ENCODE results near the gene SLC9A9. TPM values are rescaled to one million over a fixed set of nuclear protein-coding genes. Genes with fewer than 3 reads are reported as not detected.
A peak's percentile ranks its signal among the peaks of the same experiment; 100 is the strongest.
"Not testable (repeated sequence)": the region's sequence is repeated elsewhere in the genome, so short reads cannot be mapped to it uniquely, and the experiment has no call there.

SLC9A9 gene
- total RNA-seq, 6 experiments from 2014 or later: 1.3 to 6.3 (median 3.0) TPM

DNA sequence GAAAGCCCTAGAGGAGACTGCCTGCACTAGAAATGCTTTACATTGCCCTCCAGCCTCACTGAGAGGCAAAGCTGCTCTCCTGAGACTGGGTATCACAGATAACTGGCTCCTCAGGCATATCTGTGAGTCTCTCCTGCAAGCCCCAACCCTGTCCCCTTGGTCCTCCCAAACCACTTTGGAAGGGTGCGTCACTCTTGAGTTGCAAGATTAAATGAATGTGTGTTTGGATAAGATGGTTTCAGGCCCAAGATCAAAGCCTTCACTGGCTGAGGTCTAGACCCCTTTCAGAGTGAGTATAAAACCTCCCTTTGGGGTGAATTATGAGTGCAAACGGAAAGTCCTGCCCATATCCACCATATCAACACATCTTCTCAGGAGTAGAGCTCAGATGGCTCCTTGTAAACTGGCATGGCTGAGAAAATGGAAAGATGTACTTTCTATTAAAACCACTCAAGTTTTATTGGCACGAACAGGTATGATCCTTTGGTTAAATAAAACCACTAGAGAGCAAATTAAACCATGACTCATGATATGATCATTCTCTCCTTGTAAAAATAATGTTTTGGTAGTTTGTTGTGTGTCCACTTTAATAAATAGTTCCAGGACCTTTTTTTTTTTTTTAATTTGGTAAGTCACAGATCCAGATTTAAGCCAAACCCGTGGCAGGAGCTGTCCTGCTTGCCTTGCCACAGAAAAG is 564.7 kb downstream of the SLC9A9 start:
- intact Hi-C loops (cut with DNase I): no loop called here
- ATAC-seq: no peak
- no peak for TF ChIP-seq POLR2A (IDR thresholded peaks at IDR 0.05)
- TF ChIP-seq, protein P1, sequence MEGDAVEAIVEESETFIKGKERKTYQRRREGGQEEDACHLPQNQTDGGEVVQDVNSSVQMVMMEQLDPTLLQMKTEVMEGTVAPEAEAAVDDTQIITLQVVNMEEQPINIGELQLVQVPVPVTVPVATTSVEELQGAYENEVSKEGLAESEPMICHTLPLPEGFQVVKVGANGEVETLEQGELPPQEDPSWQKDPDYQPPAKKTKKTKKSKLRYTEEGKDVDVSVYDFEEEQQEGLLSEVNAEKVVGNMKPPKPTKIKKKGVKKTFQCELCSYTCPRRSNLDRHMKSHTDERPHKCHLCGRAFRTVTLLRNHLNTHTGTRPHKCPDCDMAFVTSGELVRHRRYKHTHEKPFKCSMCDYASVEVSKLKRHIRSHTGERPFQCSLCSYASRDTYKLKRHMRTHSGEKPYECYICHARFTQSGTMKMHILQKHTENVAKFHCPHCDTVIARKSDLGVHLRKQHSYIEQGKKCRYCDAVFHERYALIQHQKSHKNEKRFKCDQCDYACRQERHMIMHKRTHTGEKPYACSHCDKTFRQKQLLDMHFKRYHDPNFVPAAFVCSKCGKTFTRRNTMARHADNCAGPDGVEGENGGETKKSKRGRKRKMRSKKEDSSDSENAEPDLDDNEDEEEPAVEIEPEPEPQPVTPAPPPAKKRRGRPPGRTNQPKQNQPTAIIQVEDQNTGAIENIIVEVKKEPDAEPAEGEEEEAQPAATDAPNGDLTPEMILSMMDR (IDR thresholded peaks at IDR 0.05): no peak
- 71% methylated on average over 4 of the region's 4 CpGs for WGBS (ENCODE audit: insufficient coverage, low coverage, low lambda C conversion rate, missing lambda C conversion rate)
- no peak for DNase-seq
- Histone ChIP-seq H3K4me1 (no peaks in the 10 kb centered on the region), H3K4me3 (no peak overlapping the region), H3K27me3 (no peaks in the 10 kb centered on the region), H3K27ac (no peak overlapping the region), H3K9me3 (no peaks in the 10 kb centered on the region), H3K36me3 (no peaks in the 10 kb centered on the region)

DNA sequence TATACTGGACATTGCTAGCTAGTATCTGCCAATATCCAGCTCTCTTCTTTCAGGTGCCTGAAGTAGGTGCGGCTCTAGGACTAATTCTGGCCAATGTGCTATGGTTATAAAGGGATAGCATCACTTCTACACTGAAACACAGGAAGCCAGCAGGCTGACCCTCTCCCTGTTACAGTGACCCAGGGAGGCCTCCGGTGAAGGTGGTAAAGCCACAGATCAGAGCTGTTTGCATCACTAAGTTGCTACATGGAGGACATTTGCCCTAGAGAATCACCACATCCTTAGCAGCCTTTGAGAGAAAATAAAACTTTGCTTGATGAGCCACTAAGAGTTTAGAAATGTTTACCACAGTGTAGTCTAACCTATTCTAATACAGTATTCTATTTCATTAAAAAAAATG is 567.3 kb downstream of the SLC9A9 start:
- TF ChIP-seq, protein P1 (IDR thresholded peaks at IDR 0.05): no peak
- TF ChIP-seq POLR2A (IDR thresholded peaks at IDR 0.05): no peak
- H3K27me3 ChIP-seq: no peaks in the 10 kb centered on the region
- H3K9me3 ChIP-seq: no peaks in the 10 kb centered on the region
- 67% methylated on average over 1 of the region's 2 CpGs for WGBS (ENCODE audit: insufficient coverage, low coverage, low lambda C conversion rate, missing lambda C conversion rate)
- no peak overlapping the region for H3K27ac ChIP-seq
- DNase-seq (no peak), ATAC-seq (peak in 1 of 4 donors; percentile 20)
- H3K4me3 ChIP-seq: no peak overlapping the region
- H3K36me3 ChIP-seq: no peaks in the 10 kb centered on the region
- intact Hi-C loops (cut with DNase I): no loop called here
- no peaks in the 10 kb centered on the region for H3K4me1 ChIP-seq

- H3K36me3 ChIP-seq; H3K9me3 ChIP-seq; H3K4me1 ChIP-seq; ATAC-seq; DNase-seq; H3K4me3 ChIP-seq; H3K27me3 ChIP-seq; H3K27ac ChIP-seq; intact Hi-C loops (cut with DNase I): not testable (repeated sequence)
- 86% methylated on average over 5 of the region's 5 CpGs for WGBS (ENCODE audit: insufficient coverage, low coverage, low lambda C conversion rate, missing lambda C conversion rate)
These were observed 568.7 kb downstream of the SLC9A9 start for GRCh38 chr3:143279567-143279966.

GRCh38 chr3:143278721-143279120 is 569.5 kb downstream of the SLC9A9 start:
- Histone ChIP-seq H3K36me3 (no peaks in the 10 kb centered on the region), H3K27ac (no peak overlapping the region), H3K4me3 (no peak overlapping the region), H3K4me1 (no peaks in the 10 kb centered on the region), H3K27me3 (no peaks in the 10 kb centered on the region), H3K9me3 (no peaks in the 10 kb centered on the region)
- no peak for ATAC-seq
- 61% methylated on average over 1 of the region's 1 CpG for WGBS (ENCODE audit: insufficient coverage, low coverage, low lambda C conversion rate, missing lambda C conversion rate)
- DNase-seq: no peak
- TF ChIP-seq, protein P1 (IDR thresholded peaks at IDR 0.05): no peak
- no peak for TF ChIP-seq POLR2A (IDR thresholded peaks at IDR 0.05)
- intact Hi-C loops (cut with DNase I): no loop called here

DNA sequence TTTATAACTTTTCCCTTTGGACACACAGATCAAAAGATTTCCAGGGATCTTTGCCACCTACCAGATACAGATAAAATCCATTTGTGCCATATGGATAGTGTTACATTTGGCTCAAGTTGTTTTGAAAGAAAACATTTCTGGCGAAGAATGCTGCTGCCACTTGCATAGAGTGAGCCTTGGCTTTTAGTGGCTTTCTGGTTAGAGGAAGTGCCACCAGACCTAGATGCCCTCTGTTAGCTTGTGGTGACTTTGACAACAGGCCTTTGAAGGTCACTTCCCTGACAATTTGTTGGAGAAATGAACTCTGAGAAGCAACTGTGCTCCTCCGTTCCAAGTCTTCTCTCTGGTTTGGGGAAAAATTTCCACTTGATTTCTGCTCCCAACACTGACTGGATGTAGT is 570.7 kb downstream of the SLC9A9 start:
- intact Hi-C loops (cut with DNase I): no loop called here
- no peak for TF ChIP-seq POLR2A (IDR thresholded peaks at IDR 0.05)
- TF ChIP-seq, protein P1 (IDR thresholded peaks at IDR 0.05): no peak
- Histone ChIP-seq H3K27me3 (no peaks in the 10 kb centered on the region), H3K9me3 (no peaks in the 10 kb centered on the region), H3K36me3 (no peaks in the 10 kb centered on the region), H3K27ac (no peak overlapping the region), H3K4me1 (no peaks in the 10 kb centered on the region), H3K4me3 (no peak overlapping the region)
- 88% methylated on average over 2 of the region's 2 CpGs for WGBS (ENCODE audit: insufficient coverage, low coverage, low lambda C conversion rate, missing lambda C conversion rate)
- ATAC-seq: no peak
- no peak for DNase-seq

All from right lobe of liver (tissue), 6 donors.